Measurements from ENCODE around the gene HS6ST3.

Gene HS6ST3

GRCh38 chr13:96238861-96239260 lies 149.0 kb downstream of the HS6ST3 start:
- Histone ChIP-seq H3K36me3 (ENCODE audit: insufficient read depth, low read length) (no peaks in the 10 kb centered on the region), H3K27ac (ENCODE audit: low read length) (no peak overlapping the region), H3K9me3 (ENCODE audit: insufficient read depth, low read length, severe bottlenecking) (no peaks in the 10 kb centered on the region), H2AFZ (ENCODE audit: low read depth, low read length) (no peak overlapping the region), H3K79me2 (ENCODE audit: insufficient read depth, low read length) (no peaks in the 10 kb centered on the region), H3K4me2 (ENCODE audit: insufficient read depth, low read length) (no peak overlapping the region), H3K4me3 (ENCODE audit: low read depth in 1 of 2, low read length in 2 of 2) (no peak overlapping the region), H3K4me1 (ENCODE audit: insufficient read depth, low read length) (no peaks in the 10 kb centered on the region), H3K9ac (ENCODE audit: low read depth, low read length) (no peak overlapping the region), H3K27me3 (ENCODE audit: insufficient read depth, low read length, poor library complexity) (no peaks in the 10 kb centered on the region), H4K20me1 (ENCODE audit: insufficient read depth, low read length) (no peaks in the 10 kb centered on the region)
- DNase-seq = no peak
- ATAC-seq (ENCODE audit: insufficient read depth, low read depth) = no peak
- TF ChIP-seq EZH2 (IDR thresholded peaks at IDR 0.05; ENCODE audit: borderline replicate concordance, low read depth, low read length, severe bottlenecking) = no peak
- TF ChIP-seq, protein P1, sequence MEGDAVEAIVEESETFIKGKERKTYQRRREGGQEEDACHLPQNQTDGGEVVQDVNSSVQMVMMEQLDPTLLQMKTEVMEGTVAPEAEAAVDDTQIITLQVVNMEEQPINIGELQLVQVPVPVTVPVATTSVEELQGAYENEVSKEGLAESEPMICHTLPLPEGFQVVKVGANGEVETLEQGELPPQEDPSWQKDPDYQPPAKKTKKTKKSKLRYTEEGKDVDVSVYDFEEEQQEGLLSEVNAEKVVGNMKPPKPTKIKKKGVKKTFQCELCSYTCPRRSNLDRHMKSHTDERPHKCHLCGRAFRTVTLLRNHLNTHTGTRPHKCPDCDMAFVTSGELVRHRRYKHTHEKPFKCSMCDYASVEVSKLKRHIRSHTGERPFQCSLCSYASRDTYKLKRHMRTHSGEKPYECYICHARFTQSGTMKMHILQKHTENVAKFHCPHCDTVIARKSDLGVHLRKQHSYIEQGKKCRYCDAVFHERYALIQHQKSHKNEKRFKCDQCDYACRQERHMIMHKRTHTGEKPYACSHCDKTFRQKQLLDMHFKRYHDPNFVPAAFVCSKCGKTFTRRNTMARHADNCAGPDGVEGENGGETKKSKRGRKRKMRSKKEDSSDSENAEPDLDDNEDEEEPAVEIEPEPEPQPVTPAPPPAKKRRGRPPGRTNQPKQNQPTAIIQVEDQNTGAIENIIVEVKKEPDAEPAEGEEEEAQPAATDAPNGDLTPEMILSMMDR (IDR thresholded peaks at IDR 0.05; ENCODE audit: borderline replicate concordance, extremely low read depth, low read length, poor library complexity, severe bottlenecking) = no peak

GRCh38 chr13:96243376-96243775 lies 153.5 kb downstream of the HS6ST3 start:
- Histone ChIP-seq H3K27me3 (ENCODE audit: insufficient read depth, low read length, poor library complexity) (no peaks in the 10 kb centered on the region), H3K27ac (ENCODE audit: low read length) (no peak overlapping the region), H3K4me2 (ENCODE audit: insufficient read depth, low read length) (no peak overlapping the region), H3K4me3 (ENCODE audit: low read depth in 1 of 2, low read length in 2 of 2) (no peak overlapping the region), H4K20me1 (ENCODE audit: insufficient read depth, low read length) (no peaks in the 10 kb centered on the region), H3K4me1 (ENCODE audit: insufficient read depth, low read length) (no peaks in the 10 kb centered on the region), H3K36me3 (ENCODE audit: insufficient read depth, low read length) (no peaks in the 10 kb centered on the region), H3K9ac (ENCODE audit: low read depth, low read length) (no peak overlapping the region), H2AFZ (ENCODE audit: low read depth, low read length) (no peak overlapping the region), H3K9me3 (ENCODE audit: insufficient read depth, low read length, severe bottlenecking) (no peaks in the 10 kb centered on the region), H3K79me2 (ENCODE audit: insufficient read depth, low read length) (no peaks in the 10 kb centered on the region)
- no peak for DNase-seq
- no peak for TF ChIP-seq EZH2 (IDR thresholded peaks at IDR 0.05; ENCODE audit: borderline replicate concordance, low read depth, low read length, severe bottlenecking)
- TF ChIP-seq, protein P1 (IDR thresholded peaks at IDR 0.05; ENCODE audit: borderline replicate concordance, extremely low read depth, low read length, poor library complexity, severe bottlenecking) = no peak
- ATAC-seq (ENCODE audit: insufficient read depth, low read depth) = no peak

DNA sequence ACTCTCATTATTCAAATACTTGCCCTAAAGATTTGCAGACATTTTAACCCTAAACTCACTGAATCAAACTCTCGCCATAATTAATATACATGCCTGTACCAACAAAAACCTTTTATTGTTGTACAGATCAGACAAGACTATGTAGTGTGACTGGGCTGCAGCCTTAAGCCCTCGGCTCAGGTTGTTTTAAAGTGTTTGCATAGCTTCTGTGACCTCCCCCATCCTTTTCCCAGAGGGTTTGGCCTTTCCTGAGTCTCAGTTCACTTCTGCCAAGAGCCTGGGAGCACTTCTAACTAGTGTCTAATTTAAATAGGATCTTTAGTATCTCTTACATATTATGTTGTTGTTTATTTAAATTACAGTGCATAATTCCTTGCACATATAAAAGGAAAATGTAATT lies 158.2 kb downstream of the HS6ST3 start:
- no peaks in the 10 kb centered on the region for H4K20me1 ChIP-seq (ENCODE audit: insufficient read depth, low read length)
- H3K36me3 ChIP-seq (ENCODE audit: insufficient read depth, low read length) = no peaks in the 10 kb centered on the region
- TF ChIP-seq, protein P1 (IDR thresholded peaks at IDR 0.05; ENCODE audit: borderline replicate concordance, extremely low read depth, low read length, poor library complexity, severe bottlenecking) = no peak
- no peak for TF ChIP-seq EZH2 (IDR thresholded peaks at IDR 0.05; ENCODE audit: borderline replicate concordance, low read depth, low read length, severe bottlenecking)
- no peak overlapping the region for H2AFZ ChIP-seq (ENCODE audit: low read depth, low read length)
- H3K4me1 ChIP-seq (ENCODE audit: insufficient read depth, low read length) = no peaks in the 10 kb centered on the region
- H3K27ac ChIP-seq (ENCODE audit: low read length) = no peak overlapping the region
- H3K4me2 ChIP-seq (ENCODE audit: insufficient read depth, low read length) = no peak overlapping the region
- no peaks in the 10 kb centered on the region for H3K27me3 ChIP-seq (ENCODE audit: insufficient read depth, low read length, poor library complexity)
- DNase-seq = no peak
- H3K4me3 ChIP-seq (ENCODE audit: low read depth in 1 of 2, low read length in 2 of 2) = no peak overlapping the region
- H3K9ac ChIP-seq (ENCODE audit: low read depth, low read length) = no peak overlapping the region
- no peaks in the 10 kb centered on the region for H3K9me3 ChIP-seq (ENCODE audit: insufficient read depth, low read length, severe bottlenecking)
- H3K79me2 ChIP-seq (ENCODE audit: insufficient read depth, low read length) = no peaks in the 10 kb centered on the region
- no peak for ATAC-seq (ENCODE audit: insufficient read depth, low read depth)

- DNase-seq (no peak), ATAC-seq (ENCODE audit: insufficient read depth, low read depth) (no peak)
- Histone ChIP-seq H3K79me2 (ENCODE audit: insufficient read depth, low read length) (no peaks in the 10 kb centered on the region), H3K9ac (ENCODE audit: low read depth, low read length) (no peak overlapping the region), H3K4me1 (ENCODE audit: insufficient read depth, low read length) (no peaks in the 10 kb centered on the region), H3K27me3 (ENCODE audit: insufficient read depth, low read length, poor library complexity) (no peaks in the 10 kb centered on the region), H3K27ac (ENCODE audit: low read length) (no peak overlapping the region), H3K4me2 (ENCODE audit: insufficient read depth, low read length) (no peak overlapping the region), H2AFZ (ENCODE audit: low read depth, low read length) (no peak overlapping the region), H3K4me3 (ENCODE audit: low read depth in 1 of 2, low read length in 2 of 2) (no peak overlapping the region), H4K20me1 (ENCODE audit: insufficient read depth, low read length) (no peaks in the 10 kb centered on the region), H3K36me3 (ENCODE audit: insufficient read depth, low read length) (no peaks in the 10 kb centered on the region), H3K9me3 (ENCODE audit: insufficient read depth, low read length, severe bottlenecking) (no peaks in the 10 kb centered on the region)
- TF ChIP-seq, protein P1 (IDR thresholded peaks at IDR 0.05; ENCODE audit: borderline replicate concordance, extremely low read depth, low read length, poor library complexity, severe bottlenecking) = no peak
- TF ChIP-seq EZH2 (IDR thresholded peaks at IDR 0.05; ENCODE audit: borderline replicate concordance, low read depth, low read length, severe bottlenecking) = no peak
Observed at GRCh38 chr13:96248996-96249395, 159.1 kb downstream of the HS6ST3 start.

All from DND-41 (cell line).